ENCODE data around the gene ATP5ME. TPM values are rescaled to one million over a fixed set of nuclear protein-coding genes. Genes with fewer than 3 reads are reported as not detected.
A peak's percentile ranks its signal among the peaks of the same experiment; 100 is the strongest.

Gene ATP5ME
- total and polyA plus RNA-seq, 2 of the 13 experiments (the other 11 are each of a cell fraction or from before 2014, with no cell fraction given): 305 to 753 TPM

DNA sequence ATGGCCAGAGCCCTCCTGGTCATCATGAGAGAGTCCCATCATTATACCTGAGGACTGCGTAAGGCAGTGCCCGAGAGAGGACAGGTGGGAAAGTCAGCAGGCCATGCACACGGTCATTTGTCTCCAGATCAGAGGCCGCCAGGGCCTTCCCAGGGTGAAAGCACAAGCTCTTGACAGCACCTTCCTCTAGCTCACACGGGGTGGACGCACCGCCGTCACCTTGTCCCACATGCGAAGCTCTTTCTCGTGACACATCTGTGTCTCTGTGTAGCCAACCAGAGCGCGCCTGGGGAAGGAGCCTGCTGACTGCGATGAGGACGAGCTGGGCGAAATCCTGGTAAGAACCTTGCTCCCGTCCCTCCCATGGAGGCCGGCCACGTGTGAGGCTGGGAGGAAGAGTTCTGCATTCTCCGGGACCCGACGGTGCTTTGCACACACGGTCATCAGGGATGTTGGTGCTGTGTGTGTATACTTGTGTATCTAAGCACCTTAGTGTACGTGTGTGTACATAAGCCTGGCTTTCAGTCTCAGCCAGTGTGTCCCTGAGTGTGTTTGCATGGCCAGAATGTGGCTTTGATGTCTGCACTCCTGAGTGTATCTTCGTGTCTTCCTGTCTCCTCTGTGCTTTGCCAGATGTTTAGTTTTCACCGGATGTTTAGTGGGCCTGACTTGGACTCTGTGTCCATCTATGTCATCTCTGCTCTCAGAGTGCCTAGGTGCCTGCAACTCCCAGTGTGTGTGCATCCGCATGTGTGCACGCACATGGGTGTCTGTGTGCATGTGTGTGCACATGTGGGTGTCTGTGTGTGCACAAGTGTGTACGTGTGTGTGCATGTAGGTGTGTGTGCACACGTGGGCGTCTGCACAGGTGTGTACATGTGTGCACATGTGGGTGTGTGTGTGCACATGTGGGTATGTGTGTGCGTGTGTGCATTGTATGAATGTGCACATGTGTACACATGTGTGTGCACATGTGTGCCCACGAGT lies 15.1 kb downstream of the ATP5ME start (continued):
- no peak for TF ChIP-seq HMGXB4 (CRISPR knock-in tag; IDR thresholded peaks at IDR 0.05; ENCODE audit: borderline replicate concordance in 1 of 2, low read depth in 1 of 2)
- TF ChIP-seq SRSF1 (optimal IDR thresholded peaks at IDR 0.05; ENCODE audit: low read depth, low read length): no peak
- TF ChIP-seq BHLHE40 (IDR thresholded peaks at IDR 0.05; ENCODE audit: low read length): no peak
- TF ChIP-seq ZNF574 (CRISPR knock-in tag; IDR thresholded peaks at IDR 0.05): peak; percentile 55; the same call in 1 of the 2 replicates
- TF ChIP-seq TFAP4 (IDR thresholded peaks at IDR 0.05; ENCODE audit: borderline replicate concordance, low read depth): peak; percentile 57; the same call in 1 of the 2 replicates
- no peak for TF ChIP-seq NFIC (IDR thresholded peaks at IDR 0.05; ENCODE audit: low read length)
- peak; percentile 68 for TF ChIP-seq SKI (IDR thresholded peaks at IDR 0.05; ENCODE audit: partially characterized antibody)
- 0 out of 2 replicates have a peak, but pooled peaks have one; percentile 18 for TF ChIP-seq ZNF652 (CRISPR knock-in tag; IDR thresholded peaks at IDR 0.05; ENCODE audit: borderline replicate concordance, low read depth)
- TF ChIP-seq KDM5A (IDR thresholded peaks at IDR 0.05; ENCODE audit: borderline replicate concordance, low read length): no peak
- no peak for TF ChIP-seq ZFP1 (CRISPR knock-in tag; IDR thresholded peaks at IDR 0.05)
- TF ChIP-seq KAT7 (CRISPR knock-in tag; IDR thresholded peaks at IDR 0.05; ENCODE audit: borderline replicate concordance): no peak
- TF ChIP-seq CREB1 (IDR thresholded peaks at IDR 0.05): no peak
- no peak for TF ChIP-seq CREB1 (CRISPR knock-in tag; IDR thresholded peaks at IDR 0.05)
- no peak for TF ChIP-seq MYNN (CRISPR knock-in tag; IDR thresholded peaks at IDR 0.05; ENCODE audit: low read depth)
- no peak for TF ChIP-seq XBP1 (CRISPR knock-in tag; IDR thresholded peaks at IDR 0.05)
- TF ChIP-seq ZBTB7A (CRISPR knock-in tag; IDR thresholded peaks at IDR 0.05): peak; percentile 26; the same call in 1 of the 2 replicates
- TF ChIP-seq CBFB (CRISPR knock-in tag; IDR thresholded peaks at IDR 0.05): no peak
- no peak for TF ChIP-seq ZSCAN31 (CRISPR knock-in tag; IDR thresholded peaks at IDR 0.05; ENCODE audit: low read depth)
- TF ChIP-seq ARNT (IDR thresholded peaks at IDR 0.05): no peak
- no peak for TF ChIP-seq ZNF251 (CRISPR knock-in tag; IDR thresholded peaks at IDR 0.05)
- TF ChIP-seq ZNF746 (CRISPR knock-in tag; IDR thresholded peaks at IDR 0.05): no peak
- peak; percentile 74; the same call in 1 of the 2 replicates for TF ChIP-seq DPF2 (CRISPR knock-in tag; IDR thresholded peaks at IDR 0.05; ENCODE audit: borderline replicate concordance, low read depth)
- no peak for TF ChIP-seq ZNF33B (CRISPR knock-in tag; IDR thresholded peaks at IDR 0.05)
- no peak for TF ChIP-seq RBM22 (optimal IDR thresholded peaks at IDR 0.05; ENCODE audit: low read length)
- TF ChIP-seq REPIN1 (CRISPR knock-in tag; IDR thresholded peaks at IDR 0.05; ENCODE audit: borderline replicate concordance, low read depth): no peak
- no peak for TF ChIP-seq ZFP62 (CRISPR knock-in tag; IDR thresholded peaks at IDR 0.05)

Data from HepG2 (cell line).